Measurements from ENCODE around the gene XKRX.

The XKRX gene

GRCh38 chrX:100895365-100896075 is 33.2 kb downstream of the XKRX start:
- DNase-seq (ENCODE audit: low read depth in 2 of 3, low spot score in 1 of 3) = peak in 1 of 3 donors; percentile 1

GRCh38 chrX:100883654-100884053 is 45.1 kb downstream of the XKRX start:
- no peak for DNase-seq (ENCODE audit: low read depth in 2 of 3, low spot score in 1 of 3)

GRCh38 chrX:100880368-100880767 is 48.3 kb downstream of the XKRX start:
- DNase-seq (ENCODE audit: low read depth in 2 of 3, low spot score in 1 of 3) = no peak

GRCh38 chrX:100874325-100874724 is 54.4 kb downstream of the XKRX start, which contains the start of gene NOX1:
NOX1 (minus strand) TSS chrX:100874359; CDS start chrX:100874139, 220 bp downstream.
- DNase-seq (ENCODE audit: low read depth in 2 of 3, low spot score in 1 of 3) = no peak

GRCh38 chrX:100871594-100872560 is 56.8 kb downstream of the XKRX start:
- no peak for DNase-seq (ENCODE audit: low read depth in 2 of 3, low spot score in 1 of 3)

- no peak for DNase-seq (ENCODE audit: low read depth in 2 of 3, low spot score in 1 of 3)
Measured at GRCh38 chrX:100870527-100870926, 58.2 kb downstream of the XKRX start.

- no peak for DNase-seq (ENCODE audit: low read depth in 2 of 3, low spot score in 1 of 3)
Measured at GRCh38 chrX:100868273-100868672, 60.4 kb downstream of the XKRX start.

GRCh38 chrX:100864657-100865391 is 63.9 kb downstream of the XKRX start:
- no peak for DNase-seq (ENCODE audit: low read depth in 2 of 3, low spot score in 1 of 3)
